Measurements from ENCODE around the gene ECEL1.

Gene ECEL1

DNA sequence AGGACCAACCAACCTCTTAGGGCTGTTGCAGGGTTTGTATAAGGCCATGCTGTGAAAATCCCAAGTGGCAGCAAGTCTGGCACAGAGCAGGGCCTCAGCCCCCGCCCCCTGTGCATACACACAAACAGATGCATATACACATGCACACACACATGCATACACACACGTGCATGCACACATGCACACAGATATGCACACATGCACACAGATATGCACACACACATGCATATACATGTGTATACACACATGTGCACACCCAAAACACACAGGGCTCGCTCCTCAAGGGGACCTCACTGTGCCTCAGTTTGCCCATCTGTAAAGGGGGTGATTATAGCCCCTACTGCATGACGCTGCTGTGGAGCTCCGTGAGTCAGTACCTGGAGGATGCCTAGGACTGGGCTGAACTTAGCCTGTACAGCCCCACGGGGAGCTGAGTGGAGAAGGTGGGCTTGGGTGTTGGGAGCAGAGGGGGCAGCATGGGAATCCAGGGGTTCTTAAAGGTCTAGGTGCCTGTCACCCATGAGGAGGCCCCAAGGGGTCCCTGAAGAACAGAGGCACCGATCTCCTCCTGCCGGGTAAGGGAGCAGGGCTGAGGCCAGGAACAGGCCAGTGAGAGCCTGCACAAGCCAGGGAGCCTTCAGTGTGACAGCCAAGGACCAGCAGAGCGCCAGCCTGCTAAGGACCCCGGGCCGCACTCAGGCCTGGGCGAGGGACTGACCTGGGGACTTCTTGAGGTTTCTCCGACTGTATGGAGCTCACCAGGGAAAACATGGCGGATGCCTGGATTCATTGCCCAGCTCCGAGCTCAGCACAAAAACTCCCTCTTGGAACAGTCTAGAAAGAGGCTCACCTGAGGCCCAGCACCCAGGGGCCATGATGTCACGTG is 55.7 kb downstream of the ECEL1 start:
- TF ChIP-seq POLR2A (IDR thresholded peaks at IDR 0.05; ENCODE audit: low read depth, low read length) (no peak), POLR2AphosphoS5 (IDR thresholded peaks at IDR 0.05; ENCODE audit: low read depth, low read length) (no peak), TAF1 (IDR thresholded peaks at IDR 0.05; ENCODE audit: borderline replicate concordance, low read depth, low read length) (no peak)
- DNase-seq (ENCODE audit: insufficient read length), result no peak
- no peak for FAIRE-seq
